NCI-H2081 (cell line): ENCODE data around the gene PLD2.
"Not testable (repeated sequence)": the region's sequence is repeated elsewhere in the genome, so short reads cannot be mapped to it uniquely, and the experiment has no call there.

Experiments
- DNase-seq, 2 experiments: peaks; one replicate each; lab custom pipeline; 2025; lab: John Stamatoyannopoulos, UW

PLD2 gene

DNA sequence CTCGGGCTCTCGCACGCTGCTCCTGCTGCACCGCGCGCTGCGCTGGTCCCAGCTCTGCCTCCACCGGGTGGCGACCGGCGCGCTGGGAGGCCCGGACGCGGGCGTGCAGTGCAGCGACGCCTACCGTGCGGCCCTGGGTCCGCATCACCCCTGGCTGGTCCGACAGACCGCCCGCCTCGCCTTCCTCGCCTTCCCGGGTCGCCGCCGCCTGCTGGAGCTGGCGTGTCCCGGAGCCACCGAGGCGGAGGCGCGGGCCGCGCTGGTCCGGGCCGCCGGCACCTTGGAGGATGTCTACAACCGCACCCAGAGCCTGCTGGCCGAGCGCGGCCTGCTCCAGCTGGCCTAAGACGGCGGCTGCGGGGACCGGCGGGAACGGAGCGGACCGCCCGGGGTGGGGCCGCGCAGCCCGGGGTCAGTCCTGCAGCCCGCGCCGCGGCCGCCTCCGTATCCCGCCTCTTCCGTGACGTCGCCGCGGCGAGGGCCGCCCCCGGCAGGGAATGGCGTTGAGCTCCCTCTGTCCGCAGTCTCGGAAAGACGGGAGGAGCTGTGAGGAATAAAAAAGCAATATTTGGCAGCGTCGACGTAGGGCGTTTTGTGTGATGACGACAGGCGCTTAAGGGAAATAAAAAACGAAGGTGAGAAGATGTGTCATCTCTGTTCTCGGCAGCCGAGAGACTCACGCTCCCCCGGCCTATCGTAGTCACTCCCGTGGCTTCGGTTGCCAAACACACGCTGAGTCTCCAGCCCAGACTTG is 16.8 kb upstream of the PLD2 start:
- DNase-seq: peak; percentile 58 to 75

DNA sequence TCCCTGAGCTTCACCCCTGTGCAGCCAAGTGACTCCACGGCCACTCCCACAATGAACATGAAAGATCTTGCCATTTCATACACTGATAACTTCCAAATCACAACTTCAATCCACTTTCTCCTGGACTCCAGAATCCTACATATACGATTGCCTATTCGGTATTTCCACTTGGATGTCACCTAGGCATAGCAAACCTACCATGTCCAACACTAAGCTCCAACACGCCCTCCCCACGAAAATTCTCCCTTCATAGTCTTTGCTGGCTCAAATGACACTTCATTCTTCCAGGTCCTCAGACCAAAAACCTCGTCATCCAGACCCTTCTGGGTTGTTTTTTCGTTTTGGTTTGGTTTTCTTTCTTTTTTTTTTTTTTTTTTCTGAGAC is 16.3 kb upstream of the PLD2 start:
- no peak for DNase-seq

DNA sequence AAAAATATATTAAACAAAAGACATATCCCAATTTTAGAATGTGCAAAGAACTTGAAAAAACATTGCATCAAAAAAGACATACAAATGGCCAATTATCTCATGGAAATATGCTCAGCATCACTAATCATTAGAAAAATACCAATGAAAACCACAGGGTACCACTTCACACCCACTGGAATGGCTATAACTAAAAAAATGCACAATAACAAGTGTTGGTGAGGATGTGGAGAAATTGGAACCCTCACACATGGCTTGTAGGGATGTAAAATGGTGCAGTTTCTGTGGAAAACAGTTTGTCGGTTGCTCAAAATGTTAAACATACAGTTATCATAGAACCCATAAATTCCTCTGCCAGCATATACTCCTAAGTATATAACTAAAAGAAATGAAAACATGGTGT is 11.8 kb upstream of the PLD2 start:
- no peak for DNase-seq

DNA sequence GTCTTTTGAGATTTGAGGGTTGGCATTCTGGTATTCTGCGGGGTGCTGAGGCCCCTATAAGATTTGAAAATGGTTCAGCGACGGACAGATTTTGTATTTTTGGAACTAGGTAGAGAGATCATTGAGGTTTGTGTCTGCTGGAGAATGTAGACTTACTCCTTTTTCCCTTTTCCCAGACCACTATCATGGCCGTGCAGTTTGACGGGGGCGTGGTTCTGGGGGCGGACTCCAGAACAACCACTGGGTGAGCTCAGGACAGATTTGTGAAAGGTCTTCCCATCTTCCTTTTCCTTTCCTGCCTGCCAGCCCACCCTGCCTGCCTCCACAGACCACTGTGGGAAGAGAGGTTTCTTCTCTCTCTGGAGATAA is 10.4 kb upstream of the PLD2 start:
- DNase-seq: no peak

DNA sequence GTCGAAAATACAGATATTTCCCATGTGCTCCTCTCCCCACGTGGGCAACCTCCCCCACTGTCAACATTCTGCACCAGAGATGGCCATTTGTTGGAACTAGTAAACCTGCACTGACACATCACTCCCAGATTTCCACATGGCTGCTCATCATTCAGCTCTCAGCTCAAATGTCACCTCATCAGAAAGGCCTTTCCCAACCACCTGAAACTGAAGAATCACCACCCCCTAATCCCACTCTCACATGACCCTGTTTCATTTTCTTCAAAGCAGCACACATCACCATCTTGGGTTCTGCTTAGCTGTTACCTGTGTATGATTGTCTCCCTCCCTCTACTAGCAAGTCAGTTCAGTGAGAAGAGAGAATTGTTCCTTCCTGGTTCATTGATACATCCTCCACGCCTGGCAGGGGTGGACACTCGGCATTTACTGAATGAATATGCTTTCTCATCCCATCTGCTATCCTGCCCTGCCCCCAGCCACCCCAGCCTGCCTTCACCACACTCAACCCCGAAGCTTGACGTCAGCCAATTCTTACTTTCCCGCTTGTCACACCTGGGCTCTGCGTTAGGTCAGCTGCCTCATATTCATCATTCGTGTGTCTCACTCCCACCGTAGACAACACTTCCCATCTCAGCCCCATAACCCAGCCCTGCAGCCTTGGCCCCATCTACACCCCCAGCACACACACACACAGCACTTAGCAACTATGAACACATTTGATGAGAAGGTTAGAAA is 6.3 kb upstream of the PLD2 start:
- no peak for DNase-seq

DNA sequence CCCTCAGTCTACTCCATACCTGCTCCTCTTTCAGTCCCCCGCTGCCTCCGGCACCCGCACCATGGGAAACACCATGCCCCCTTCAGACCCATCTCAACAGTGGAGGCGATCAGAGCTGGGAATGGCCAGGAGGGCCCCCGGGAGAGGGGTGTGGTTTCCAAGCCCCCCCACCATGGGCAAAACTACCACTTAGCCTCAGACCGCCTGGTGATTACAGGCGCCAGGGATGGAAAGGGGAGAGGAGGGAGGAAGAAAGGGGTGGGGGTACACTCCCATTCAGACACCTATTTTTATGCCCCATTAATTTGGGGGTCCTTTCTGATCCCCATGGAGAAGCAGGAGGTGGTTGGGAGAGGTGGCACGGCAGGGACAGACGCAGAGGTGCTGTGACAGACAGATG is 4.7 kb upstream of the PLD2 start, which contains the start of gene C17orf114:
TSS of gene C17orf114 (minus strand) at position 101 of the 400 bp plus-strand sequence.
- no peak for DNase-seq

DNA sequence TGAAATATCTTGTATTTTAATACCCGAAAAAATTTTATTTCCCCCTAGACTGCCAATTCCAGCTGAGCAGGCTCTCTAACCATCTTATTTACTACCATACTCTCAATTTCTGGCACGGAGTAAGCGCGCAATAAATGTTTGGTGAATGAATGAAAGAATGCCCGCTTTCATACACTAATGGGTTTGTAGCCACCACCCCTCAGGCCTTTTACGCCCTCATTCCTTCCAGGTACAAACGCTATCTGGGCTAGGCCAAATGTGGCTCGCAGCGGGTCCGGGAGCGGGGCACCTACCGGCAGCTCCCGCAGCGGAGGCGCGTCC is 536 bp upstream of the PLD2 start:
- DNase-seq: peak in 1 of 2 experiments; percentile 30

DNA sequence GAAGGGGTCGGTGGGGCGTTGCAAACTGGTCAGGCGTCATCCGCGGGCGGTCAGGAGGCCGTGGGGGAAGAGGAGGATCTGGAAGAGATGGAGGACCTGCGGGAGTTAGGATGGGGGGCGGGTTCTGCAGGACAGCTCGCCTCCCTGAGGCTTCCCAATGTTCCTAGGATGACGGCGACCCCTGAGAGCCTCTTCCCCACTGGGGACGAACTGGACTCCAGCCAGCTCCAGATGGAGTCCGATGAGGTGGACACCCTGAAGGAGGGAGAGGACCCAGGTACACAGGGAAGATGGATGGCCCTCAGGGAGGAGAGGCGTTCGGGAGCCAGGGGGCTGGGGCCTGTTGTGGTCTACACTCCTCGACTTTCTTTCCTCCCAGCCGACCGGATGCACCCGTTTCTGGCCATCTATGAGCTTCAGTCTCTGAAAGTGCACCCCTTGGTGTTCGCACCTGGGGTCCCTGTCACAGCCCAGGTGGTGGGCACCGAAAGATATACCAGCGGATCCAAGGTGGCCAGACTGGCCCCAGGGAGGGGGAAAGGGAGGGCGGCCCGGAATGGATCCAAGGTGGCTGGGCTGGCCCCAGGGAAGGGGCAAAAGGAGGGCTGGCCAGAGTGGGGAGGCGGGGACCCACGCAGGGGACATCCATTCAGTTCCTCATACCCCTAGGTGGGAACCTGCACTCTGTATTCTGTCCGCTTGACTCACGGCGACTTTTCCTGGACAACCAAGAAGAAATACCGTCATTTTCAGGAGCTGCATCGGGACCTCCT is 839 bp downstream of the PLD2 start:
- no peak for DNase-seq

DNA sequence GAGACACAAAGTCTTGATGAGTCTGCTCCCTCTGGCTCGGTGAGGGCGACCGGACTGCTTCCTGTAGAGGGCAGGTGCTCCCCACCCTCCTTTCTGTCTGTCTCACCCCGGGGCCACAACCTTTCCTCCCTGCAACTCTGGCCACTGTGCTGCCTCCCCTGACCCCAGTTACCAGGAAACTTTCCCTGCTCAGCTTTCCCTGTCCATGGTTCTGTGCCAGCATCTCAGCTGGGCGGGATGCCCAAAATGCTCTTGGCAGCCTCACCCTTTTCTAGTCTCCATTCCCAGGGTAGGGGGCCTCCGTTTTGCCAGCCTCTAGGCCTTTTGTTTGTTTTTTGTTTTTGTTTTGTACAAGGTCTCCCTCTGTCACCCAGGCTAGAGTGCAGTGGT is 1.4 kb downstream of the PLD2 start:
- no peak for DNase-seq

DNA sequence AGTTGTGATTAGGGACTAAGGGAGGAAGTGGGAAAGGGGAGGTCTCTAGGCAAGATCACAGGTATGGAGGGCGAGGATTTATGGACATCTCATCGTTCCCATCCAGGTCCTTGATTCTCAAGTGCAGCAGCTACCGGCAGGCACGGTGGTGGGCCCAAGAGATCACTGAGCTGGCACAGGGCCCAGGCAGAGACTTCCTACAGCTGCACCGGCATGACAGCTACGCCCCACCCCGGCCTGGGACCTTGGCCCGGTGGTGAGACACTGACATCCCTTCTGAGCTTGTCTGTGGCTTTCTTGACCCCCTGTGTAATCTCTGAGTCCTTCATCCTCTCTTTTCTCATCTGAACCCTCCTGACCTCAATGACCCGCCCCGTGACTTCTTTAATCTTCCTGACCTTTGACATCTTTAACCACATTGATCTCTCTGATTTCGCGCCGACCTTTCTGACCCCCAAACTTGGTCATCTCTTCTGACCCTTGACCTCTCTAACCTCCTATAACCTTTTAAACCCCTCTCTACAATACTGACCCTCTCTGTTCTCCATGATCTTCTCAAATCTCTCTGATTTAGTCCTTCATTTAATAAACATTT is 3.8 kb downstream of the PLD2 start:
- no peak for DNase-seq

DNA sequence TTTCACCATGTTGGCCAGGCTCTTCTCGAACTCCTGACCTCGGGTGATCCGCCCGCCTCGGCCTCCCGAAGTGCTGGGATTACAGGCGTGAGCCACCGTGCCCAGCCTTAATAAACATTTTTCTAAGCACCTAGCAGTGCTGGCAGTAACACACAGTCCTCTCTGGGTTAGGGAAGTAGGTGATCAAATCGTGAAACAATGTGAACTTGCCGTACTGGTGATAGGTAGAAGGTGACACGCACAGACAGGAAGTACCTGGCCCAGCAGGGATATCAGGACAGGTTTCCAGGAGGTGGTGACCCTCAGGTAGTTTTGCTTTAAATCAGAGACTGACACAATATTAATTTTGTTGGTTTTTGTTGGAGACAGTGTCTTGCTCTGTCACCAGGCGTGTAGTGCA is 4.5 kb downstream of the PLD2 start:
- DNase-seq: no peak

DNA sequence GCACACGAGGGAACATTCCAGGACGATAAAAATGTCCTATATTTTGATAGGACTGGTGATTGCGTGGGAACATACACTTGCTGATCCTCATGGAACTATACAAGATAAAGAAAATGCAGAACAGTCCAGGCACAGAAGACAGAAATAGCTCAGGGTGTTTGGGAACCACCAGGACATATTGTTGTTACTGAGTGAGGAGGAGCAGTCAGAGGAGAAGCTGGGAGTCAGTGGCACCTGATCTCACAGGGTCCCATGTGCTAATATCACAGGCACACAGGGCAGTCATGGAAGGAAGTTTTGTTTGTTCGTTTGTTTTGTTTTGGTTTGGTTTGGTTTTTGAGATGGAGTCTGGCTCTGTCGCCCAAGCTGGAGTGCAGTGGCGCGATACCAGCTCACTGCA is 5.7 kb downstream of the PLD2 start:
- DNase-seq: no peak

DNA sequence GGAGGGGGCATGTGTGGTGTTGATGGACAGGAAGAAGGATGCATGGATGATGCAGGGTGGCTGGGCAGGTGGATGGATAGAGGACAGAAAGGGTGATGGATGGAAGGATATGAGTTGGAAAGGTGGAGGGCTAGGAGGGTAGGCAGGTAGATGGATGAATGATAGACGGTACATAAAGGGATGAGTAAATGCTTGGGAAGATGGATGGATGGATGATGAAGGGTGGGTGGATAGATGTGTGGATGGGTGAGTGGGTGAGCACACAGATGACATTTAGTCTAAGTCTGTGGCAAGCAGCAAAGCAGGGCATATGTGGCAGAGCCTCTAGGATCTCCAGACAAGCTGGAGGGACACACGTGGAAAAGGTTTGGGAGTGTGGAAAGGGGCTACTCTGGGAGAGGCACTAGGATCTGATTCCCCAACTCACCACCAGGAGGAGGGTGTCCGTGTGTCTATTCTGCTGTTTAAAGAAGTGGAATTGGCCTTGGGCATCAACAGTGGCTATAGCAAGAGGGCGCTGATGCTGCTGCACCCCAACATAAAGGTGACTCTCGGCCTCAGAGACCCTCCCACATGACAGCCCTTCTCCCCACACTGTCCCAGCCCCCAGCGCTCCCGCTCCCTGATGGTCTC is 8.2 kb downstream of the PLD2 start:
- no peak for DNase-seq

DNA sequence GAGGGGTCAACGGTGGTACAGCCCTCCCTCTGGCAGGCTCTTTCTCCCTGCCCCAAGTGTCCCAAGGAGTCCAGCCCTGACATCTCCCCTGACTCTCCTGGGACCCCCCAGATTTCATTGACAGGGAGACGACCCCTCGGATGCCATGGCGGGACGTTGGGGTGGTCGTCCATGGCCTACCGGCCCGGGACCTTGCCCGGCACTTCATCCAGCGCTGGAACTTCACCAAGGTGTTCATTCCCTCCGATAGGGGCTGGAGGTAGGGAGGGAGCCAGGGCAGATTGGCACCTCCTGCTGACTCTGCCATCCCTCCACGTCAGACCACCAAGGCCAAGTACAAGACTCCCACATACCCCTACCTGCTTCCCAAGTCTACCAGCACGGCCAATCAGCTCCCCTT is 9.9 kb downstream of the PLD2 start:
- no peak for DNase-seq

DNA sequence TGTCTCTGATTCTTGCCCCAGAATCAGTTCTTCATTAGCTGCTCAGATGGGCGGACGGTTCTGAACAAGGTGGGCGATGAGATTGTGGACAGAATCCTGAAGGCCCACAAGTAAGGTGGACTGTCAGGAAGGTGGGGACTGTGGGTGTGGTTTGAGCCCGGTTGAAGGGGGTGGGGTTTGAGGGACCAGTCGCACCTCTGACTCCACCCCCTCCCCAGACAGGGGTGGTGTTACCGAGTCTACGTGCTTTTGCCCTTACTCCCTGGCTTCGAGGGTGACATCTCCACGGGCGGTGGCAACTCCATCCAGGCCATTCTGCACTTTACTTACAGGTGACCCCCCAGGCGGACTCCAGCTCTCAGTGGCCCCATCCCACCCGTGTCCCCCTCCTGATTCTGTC is 11.3 kb downstream of the PLD2 start:
- no peak for DNase-seq

DNA sequence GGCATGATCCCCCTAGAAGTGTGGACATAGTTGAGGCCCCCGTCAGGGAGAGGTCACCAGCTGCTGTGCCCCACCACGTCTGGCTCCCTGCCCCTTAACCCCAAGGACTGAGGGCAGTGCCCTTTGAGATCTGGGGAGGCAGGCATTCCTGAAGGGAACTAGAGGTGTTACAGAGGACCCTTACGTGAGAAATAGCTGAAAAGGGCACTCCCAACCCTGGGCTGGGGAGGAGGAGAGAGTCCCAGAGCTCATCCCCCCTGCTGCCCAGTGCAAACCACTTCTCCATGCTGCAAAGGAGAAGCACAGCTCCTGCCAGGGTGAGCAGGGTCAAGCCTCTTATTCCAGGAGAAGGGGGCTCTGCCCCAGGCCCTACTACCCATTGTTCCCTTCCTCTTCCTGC is 15.9 kb downstream of the PLD2 start:
- DNase-seq: no peak

DNA sequence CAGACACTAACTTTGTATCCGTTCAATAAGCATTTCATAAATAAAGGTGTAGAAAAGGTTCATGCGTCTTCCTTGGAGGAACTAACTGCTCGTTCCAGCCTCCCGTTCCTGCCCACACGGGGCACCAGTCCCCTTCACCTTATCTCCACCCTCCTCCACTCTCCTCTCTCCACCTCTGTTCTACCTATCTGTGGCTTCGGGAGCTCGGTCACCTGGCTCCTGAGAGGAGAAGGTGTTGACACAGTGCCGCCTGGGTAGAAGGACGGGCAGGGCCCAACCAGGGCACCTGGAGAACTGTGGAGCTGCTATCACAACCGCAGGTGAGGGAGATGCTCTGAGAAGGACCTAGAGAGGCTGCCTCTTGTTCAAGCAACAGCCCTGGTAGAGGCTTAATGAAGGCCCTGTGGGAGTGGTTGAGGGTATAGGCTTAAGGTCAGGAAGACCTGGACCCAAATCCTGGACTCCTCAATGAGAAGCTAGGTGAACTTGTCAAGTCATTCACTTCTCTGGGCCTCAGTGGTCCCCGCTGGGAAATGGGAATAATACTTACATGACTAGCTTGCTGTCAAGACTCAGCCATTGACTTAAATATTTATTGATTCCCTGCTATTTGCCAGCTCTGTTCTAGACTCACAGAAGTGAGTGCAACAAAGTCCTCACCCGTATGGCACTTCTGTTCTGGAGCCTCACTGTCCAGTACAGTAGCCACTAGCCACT is 16.6 kb downstream of the PLD2 start:
- no peak for DNase-seq

DNA sequence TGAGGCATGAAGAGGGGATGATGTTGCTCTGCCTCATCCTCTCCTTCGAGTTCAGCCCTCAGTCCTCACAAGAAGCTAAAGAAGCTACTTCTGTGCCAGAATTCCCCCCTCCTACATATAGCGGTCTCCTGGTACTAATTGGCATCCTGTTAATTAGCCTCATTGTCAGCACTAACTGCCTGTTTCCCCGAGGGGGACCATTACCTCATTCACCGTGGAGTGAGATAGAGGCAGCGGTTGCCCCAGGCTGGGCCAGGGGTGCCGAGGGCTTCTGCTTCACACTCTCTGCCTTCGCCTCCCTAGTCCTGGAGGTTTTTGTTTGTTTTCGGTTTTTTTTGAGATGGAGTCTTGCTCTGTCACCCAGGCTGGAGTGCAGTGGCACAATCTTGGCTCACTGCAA is 20.4 kb downstream of the PLD2 start:
- DNase-seq: no peak

DNA sequence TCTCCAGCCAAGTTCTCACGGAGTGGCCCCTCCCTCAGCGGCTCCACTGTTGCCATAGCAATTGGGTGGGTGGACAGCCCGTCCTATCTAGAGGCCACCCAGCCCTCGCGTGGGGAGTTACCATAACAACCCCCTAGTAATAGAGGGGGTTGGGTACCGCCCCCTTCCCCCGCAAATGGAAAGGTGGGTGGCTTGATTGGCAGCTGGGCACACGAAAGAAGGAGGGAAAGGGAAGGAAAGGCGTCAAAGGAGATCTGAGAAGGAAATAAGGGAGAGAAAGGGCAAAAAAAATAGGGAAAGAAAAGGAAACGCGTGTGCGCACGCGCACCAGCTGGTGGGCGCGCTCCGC is 25.9 kb downstream of the PLD2 start:
- not testable (repeated sequence) for DNase-seq

DNA sequence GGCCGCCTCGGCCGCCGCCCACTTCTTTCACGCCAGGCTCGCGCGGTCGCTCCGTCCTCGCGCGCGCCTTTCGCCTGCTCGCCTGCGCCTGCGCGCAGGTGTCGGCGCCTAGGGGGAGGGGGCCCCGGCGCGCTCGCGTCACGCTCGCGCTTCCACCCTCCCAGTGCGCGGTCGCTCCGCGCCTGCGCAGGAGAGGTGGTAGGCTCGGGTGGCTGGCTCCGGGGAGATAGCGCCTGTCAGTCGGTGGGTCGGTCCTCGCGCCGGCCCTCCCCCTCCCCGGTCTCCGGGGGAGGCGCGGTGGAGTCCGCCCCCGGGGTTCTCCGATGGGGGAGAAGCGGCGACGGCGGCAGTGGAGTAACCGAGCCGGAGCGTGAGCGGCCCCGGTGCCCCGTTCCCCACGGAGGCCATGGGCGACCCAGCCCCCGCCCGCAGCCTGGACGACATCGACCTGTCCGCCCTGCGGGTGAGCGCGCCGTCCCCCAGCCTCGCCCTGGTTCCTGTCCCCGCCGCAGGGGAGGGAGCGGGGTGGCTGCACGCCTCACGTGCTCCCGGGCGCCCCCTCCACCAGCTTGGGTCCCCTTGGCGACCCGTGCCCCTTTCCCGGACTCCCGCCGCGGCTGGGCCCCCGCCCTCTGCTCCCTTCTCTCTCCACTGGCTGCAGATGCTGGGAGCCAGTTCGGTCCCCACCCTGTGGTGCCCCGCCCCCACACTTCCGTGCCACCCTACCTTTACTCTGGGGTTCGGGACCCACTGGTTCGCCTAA is 26.4 kb downstream of the PLD2 start, which contains the start of gene MINK1:
TSS of gene MINK1 (plus strand) at position 163 of the 763 bp plus-strand sequence. CDS start at position 407, 244 bp downstream.
- peak; percentile 82 to 89 for DNase-seq
